GM23338 (cell line): ENCODE measurements around the gene VIPAS39. TPM values are rescaled to one million over a fixed set of nuclear protein-coding genes. Genes with fewer than 3 reads are reported as not detected.

Experiments used
- ATAC-seq: fragments of 200-7000 bp; cut with Tn5 transposase; 3 replicates; pipeline ENCODE4 v1.9.1; 2020
- DNase-seq: peaks from one replicate; pipeline ENCODE4 v3.0.0-alpha.2; 2015; ENCODE audit warnings: low spot score
- H2AFZ ChIP-seq: fragments of 200-600 bp; sonication (generic); 2 replicates; pipeline ENCODE4 v1.8.0; 2016; ENCODE audit warnings: antibody characterized with exemption, mild to moderate bottlenecking, moderate library complexity
- H3F3A ChIP-seq: fragments of 200-600 bp; sonication (generic); replicated peaks from 2 replicates; pipeline ENCODE4 v1.8.0; 2017; ENCODE audit warnings: antibody characterized with exemption, mixed run types, low read depth
- H3K27ac ChIP-seq: fragments of 200-600 bp; sonication (generic); 2 replicates; pipeline ENCODE4 v1.6.1; 2016; ENCODE audit warnings: low read depth
- H3K27me3 ChIP-seq: fragments of 200-600 bp; sonication (generic); 2 replicates; pipeline ENCODE4 v1.8.0; 2016; ENCODE audit warnings: mild to moderate bottlenecking, mixed run types, moderate library complexity; ENCODE audit not compliant: insufficient read depth
- H3K36me3 ChIP-seq: fragments of 200-600 bp; sonication (generic); 2 replicates; pipeline ENCODE4 v1.8.0; 2016; ENCODE audit warnings: mild to moderate bottlenecking; ENCODE audit not compliant: insufficient read depth
- H3K4me1 ChIP-seq: fragments of 200-600 bp; sonication (generic); 2 replicates; pipeline ENCODE4 v1.8.0; 2016; ENCODE audit warnings: mild to moderate bottlenecking, moderate library complexity; ENCODE audit not compliant: insufficient read depth
- H3K4me2 ChIP-seq: fragments of 200-600 bp; sonication (generic); 2 replicates; pipeline ENCODE4 v1.7.1; 2017; ENCODE audit warnings: mixed run types
- H3K4me3 ChIP-seq: fragments of 200-600 bp; sonication (generic); 2 replicates; pipeline ENCODE4 v1.6.1; 2016; ENCODE audit warnings: mixed run types
- H3K79me2 ChIP-seq: fragments of 200-600 bp; sonication (generic); replicated peaks from 2 replicates; pipeline ENCODE4 v1.8.0; 2017; ENCODE audit warnings: mild to moderate bottlenecking; ENCODE audit not compliant: insufficient read depth
- H3K9me2 ChIP-seq: fragments of 200-600 bp; sonication (generic); 2 replicates; pipeline ENCODE4 v1.8.0; 2017; ENCODE audit not compliant: insufficient read depth
- H4K20me1 ChIP-seq: fragments of 200-600 bp; sonication (generic); replicated peaks from 2 replicates; pipeline ENCODE4 v1.8.0; 2017; ENCODE audit warnings: mild to moderate bottlenecking; ENCODE audit not compliant: insufficient read depth
- H3K27ac Mint-ChIP-seq: 2 replicates; pipeline ENCODE4 v1.8.0; 2020; ENCODE audit warnings: inconsistent platforms, mild to moderate bottlenecking, moderate library complexity, mixed read lengths
- H3K27me3 Mint-ChIP-seq: 3 replicates; pipeline ENCODE4 v1.8.0; 2022; ENCODE audit warnings: low read depth, mild to moderate bottlenecking, moderate library complexity, mixed read lengths, inconsistent platforms; ENCODE audit not compliant: insufficient read depth, poor library complexity
- H3K36me3 Mint-ChIP-seq: 3 replicates; pipeline ENCODE4 v1.8.0; 2021; ENCODE audit warnings: low read depth, mild to moderate bottlenecking, inconsistent platforms, moderate library complexity, mixed read lengths
- H3K4me1 Mint-ChIP-seq: 3 replicates; pipeline ENCODE4 v1.8.0; 2020; ENCODE audit warnings: mild to moderate bottlenecking, inconsistent platforms, mixed read lengths
- H3K4me3 Mint-ChIP-seq: 3 replicates; pipeline ENCODE4 v1.8.0; 2021; ENCODE audit warnings: moderate library complexity, mild to moderate bottlenecking, inconsistent platforms, mixed read lengths
- H3K9me3 Mint-ChIP-seq: 3 replicates; pipeline ENCODE4 v1.8.0; 2020; ENCODE audit warnings: moderate library complexity, mild to moderate bottlenecking, inconsistent platforms, mixed read lengths
- CREB1 ChIP-seq: fragments of 250-450 bp; sonication (Bioruptor Pico); IDR thresholded peaks from 2 replicates; pipeline ENCODE4 v1.5.0; 2020; ENCODE audit warnings: low read depth, mild to moderate bottlenecking, moderate library complexity
- EZH2 ChIP-seq: fragments of 200-600 bp; sonication (generic); IDR thresholded peaks from one replicate; pipeline ENCODE4 v1.8.0; 2017; ENCODE audit warnings: antibody characterized with exemption, mild to moderate bottlenecking, low read depth; ENCODE audit not compliant: unreplicated experiment
- EZH2phosphoT487 ChIP-seq: fragments of 200-600 bp; sonication (generic); IDR thresholded peaks from one replicate; pipeline ENCODE4 v1.8.1; 2018; ENCODE audit warnings: antibody characterized with exemption; ENCODE audit not compliant: unreplicated experiment
- JUNB ChIP-seq: IDR thresholded peaks from one replicate; pipeline ENCODE4 v1.6.1; 2016; ENCODE audit warnings: antibody characterized with exemption; ENCODE audit not compliant: unreplicated experiment
- NANOG ChIP-seq: IDR thresholded peaks from 2 replicates; pipeline ENCODE4 v1.6.1; 2016; ENCODE audit warnings: antibody characterized with exemption, borderline replicate concordance
- POLR2AphosphoS5 ChIP-seq: IDR thresholded peaks from 2 replicates; pipeline ENCODE4 v1.6.1; 2016; ENCODE audit warnings: antibody characterized with exemption, low read depth
- STAT1 ChIP-seq: IDR thresholded peaks from one replicate; pipeline ENCODE4 v1.6.1; 2016; ENCODE audit warnings: antibody characterized with exemption; ENCODE audit not compliant: unreplicated experiment
- ZNF114 ChIP-seq: fragments of 250-450 bp; sonication (Bioruptor Pico); IDR thresholded peaks from 2 replicates; pipeline ENCODE4 v1.5.0; 2020; ENCODE audit warnings: mild to moderate bottlenecking, moderate library complexity
- ZNF331 ChIP-seq: fragments of 250-450 bp; sonication (Bioruptor Pico); IDR thresholded peaks from 2 replicates; pipeline ENCODE4 v1.5.0; 2020; ENCODE audit warnings: low read depth, mild to moderate bottlenecking, moderate library complexity
- polyA plus RNA-seq: library from polyadenylated mRNA; unstranded; fragments of >200 nt; fragmentation: Nextera tagmentation; extraction: Ambion mirVana; gene quantifications from 2 replicates; pipeline ENCODE4 v1.2.1, GENCODE V29; 2016
- total RNA-seq: library from RNA; depleted of rRNA; stranded (reverse); fragments of >200 nt; shearing (Covaris generic); gene quantifications from 2 replicates; pipeline ENCODE4 v1.2.3, GENCODE V29; 2014
- TF ChIP-seq, protein P1 (sequence below), 2 experiments: fragments of 200-600 bp in 1 of 2; sonication (generic) in 1 of 2; conservative IDR thresholded peaks; 2 replicates each; pipeline versions ENCODE4 v1.5.1 to v1.6.1; 2016 to 2017; ENCODE audit warnings: antibody characterized with exemption in 2 of 2, low read depth in 2 of 2, mild to moderate bottlenecking in 2 of 2, moderate library complexity in 1 of 2
- TF ChIP-seq, protein P2 (sequence below): IDR thresholded peaks from 2 replicates; pipeline ENCODE4 v1.6.1; 2016; ENCODE audit warnings: antibody characterized with exemption
- TF ChIP-seq, protein P3 (sequence below): fragments of 250-450 bp; sonication (Bioruptor Pico); IDR thresholded peaks from 2 replicates; pipeline ENCODE4 v1.5.0; 2020; ENCODE audit warnings: mild to moderate bottlenecking, moderate library complexity
- TF ChIP-seq, protein P4 (sequence below): IDR thresholded peaks from one replicate; pipeline ENCODE4 v1.6.1; 2018; ENCODE audit warnings: antibody characterized with exemption; ENCODE audit not compliant: unreplicated experiment

VIPAS39 gene
- total and polyA plus RNA-seq, 2 experiments from 2014 or later = 9.4 to 21.8 TPM

DNA sequence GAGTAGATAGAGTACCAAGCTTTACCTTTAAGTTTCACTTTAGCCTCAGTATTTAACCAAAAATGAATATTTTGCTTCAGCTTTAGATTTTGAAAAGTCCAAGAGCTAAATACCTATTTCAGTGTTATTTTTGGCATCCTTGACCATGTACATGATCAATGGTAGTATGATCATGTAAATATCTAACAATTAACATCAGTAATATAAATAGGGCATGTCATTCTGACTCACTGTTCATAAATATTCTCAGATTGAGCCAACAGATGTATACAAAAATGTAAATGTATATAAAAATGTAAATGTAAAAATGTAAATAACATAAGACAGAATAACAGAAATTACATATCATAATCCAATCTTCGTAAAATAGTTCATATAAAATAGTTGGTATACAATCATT is 18.8 kb downstream of the VIPAS39 start:
- Mint-ChIP-seq H3K4me1 (no peaks in the 10 kb centered on the region), H3K4me3 (no peak overlapping the region), H3K27me3 (no peaks in the 10 kb centered on the region), H3K9me3 (no peaks in the 10 kb centered on the region), H3K27ac (no peak overlapping the region), H3K36me3 (peaks cover 42% of the 10 kb centered on the region)
- Histone ChIP-seq H3K4me1 (no peaks in the 10 kb centered on the region), H2AFZ (no peak overlapping the region), H3F3A (no peaks in the 10 kb centered on the region), H3K79me2 (no peaks in the 10 kb centered on the region), H3K27me3 (no peaks in the 10 kb centered on the region), H3K36me3 (peaks cover 6% of the 10 kb centered on the region), H4K20me1 (peaks cover 3% of the 10 kb centered on the region; the same call in 1 of the 2 replicates), H3K4me2 (no peak overlapping the region), H3K9me2 (no peaks in the 10 kb centered on the region), H3K27ac (no peak overlapping the region), H3K4me3 (no peak overlapping the region)
- ATAC-seq (no peak), DNase-seq (no peak)
- TF ChIP-seq EZH2phosphoT487 = no peak
- TF ChIP-seq EZH2 = no peak
- TF ChIP-seq, protein P1, sequence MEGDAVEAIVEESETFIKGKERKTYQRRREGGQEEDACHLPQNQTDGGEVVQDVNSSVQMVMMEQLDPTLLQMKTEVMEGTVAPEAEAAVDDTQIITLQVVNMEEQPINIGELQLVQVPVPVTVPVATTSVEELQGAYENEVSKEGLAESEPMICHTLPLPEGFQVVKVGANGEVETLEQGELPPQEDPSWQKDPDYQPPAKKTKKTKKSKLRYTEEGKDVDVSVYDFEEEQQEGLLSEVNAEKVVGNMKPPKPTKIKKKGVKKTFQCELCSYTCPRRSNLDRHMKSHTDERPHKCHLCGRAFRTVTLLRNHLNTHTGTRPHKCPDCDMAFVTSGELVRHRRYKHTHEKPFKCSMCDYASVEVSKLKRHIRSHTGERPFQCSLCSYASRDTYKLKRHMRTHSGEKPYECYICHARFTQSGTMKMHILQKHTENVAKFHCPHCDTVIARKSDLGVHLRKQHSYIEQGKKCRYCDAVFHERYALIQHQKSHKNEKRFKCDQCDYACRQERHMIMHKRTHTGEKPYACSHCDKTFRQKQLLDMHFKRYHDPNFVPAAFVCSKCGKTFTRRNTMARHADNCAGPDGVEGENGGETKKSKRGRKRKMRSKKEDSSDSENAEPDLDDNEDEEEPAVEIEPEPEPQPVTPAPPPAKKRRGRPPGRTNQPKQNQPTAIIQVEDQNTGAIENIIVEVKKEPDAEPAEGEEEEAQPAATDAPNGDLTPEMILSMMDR (conservative IDR thresholded peaks at IDR 0.05; ENCODE audit: low read depth in 2 of 2) = no peak
- TF ChIP-seq ZNF114 (CRISPR knock-in tag) = no peak
- TF ChIP-seq, protein P2, sequence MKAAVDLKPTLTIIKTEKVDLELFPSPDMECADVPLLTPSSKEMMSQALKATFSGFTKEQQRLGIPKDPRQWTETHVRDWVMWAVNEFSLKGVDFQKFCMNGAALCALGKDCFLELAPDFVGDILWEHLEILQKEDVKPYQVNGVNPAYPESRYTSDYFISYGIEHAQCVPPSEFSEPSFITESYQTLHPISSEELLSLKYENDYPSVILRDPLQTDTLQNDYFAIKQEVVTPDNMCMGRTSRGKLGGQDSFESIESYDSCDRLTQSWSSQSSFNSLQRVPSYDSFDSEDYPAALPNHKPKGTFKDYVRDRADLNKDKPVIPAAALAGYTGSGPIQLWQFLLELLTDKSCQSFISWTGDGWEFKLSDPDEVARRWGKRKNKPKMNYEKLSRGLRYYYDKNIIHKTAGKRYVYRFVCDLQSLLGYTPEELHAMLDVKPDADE = no peak
- no peak for TF ChIP-seq STAT1
- TF ChIP-seq ZNF331 (CRISPR knock-in tag) = no peak
- TF ChIP-seq, protein P3, sequence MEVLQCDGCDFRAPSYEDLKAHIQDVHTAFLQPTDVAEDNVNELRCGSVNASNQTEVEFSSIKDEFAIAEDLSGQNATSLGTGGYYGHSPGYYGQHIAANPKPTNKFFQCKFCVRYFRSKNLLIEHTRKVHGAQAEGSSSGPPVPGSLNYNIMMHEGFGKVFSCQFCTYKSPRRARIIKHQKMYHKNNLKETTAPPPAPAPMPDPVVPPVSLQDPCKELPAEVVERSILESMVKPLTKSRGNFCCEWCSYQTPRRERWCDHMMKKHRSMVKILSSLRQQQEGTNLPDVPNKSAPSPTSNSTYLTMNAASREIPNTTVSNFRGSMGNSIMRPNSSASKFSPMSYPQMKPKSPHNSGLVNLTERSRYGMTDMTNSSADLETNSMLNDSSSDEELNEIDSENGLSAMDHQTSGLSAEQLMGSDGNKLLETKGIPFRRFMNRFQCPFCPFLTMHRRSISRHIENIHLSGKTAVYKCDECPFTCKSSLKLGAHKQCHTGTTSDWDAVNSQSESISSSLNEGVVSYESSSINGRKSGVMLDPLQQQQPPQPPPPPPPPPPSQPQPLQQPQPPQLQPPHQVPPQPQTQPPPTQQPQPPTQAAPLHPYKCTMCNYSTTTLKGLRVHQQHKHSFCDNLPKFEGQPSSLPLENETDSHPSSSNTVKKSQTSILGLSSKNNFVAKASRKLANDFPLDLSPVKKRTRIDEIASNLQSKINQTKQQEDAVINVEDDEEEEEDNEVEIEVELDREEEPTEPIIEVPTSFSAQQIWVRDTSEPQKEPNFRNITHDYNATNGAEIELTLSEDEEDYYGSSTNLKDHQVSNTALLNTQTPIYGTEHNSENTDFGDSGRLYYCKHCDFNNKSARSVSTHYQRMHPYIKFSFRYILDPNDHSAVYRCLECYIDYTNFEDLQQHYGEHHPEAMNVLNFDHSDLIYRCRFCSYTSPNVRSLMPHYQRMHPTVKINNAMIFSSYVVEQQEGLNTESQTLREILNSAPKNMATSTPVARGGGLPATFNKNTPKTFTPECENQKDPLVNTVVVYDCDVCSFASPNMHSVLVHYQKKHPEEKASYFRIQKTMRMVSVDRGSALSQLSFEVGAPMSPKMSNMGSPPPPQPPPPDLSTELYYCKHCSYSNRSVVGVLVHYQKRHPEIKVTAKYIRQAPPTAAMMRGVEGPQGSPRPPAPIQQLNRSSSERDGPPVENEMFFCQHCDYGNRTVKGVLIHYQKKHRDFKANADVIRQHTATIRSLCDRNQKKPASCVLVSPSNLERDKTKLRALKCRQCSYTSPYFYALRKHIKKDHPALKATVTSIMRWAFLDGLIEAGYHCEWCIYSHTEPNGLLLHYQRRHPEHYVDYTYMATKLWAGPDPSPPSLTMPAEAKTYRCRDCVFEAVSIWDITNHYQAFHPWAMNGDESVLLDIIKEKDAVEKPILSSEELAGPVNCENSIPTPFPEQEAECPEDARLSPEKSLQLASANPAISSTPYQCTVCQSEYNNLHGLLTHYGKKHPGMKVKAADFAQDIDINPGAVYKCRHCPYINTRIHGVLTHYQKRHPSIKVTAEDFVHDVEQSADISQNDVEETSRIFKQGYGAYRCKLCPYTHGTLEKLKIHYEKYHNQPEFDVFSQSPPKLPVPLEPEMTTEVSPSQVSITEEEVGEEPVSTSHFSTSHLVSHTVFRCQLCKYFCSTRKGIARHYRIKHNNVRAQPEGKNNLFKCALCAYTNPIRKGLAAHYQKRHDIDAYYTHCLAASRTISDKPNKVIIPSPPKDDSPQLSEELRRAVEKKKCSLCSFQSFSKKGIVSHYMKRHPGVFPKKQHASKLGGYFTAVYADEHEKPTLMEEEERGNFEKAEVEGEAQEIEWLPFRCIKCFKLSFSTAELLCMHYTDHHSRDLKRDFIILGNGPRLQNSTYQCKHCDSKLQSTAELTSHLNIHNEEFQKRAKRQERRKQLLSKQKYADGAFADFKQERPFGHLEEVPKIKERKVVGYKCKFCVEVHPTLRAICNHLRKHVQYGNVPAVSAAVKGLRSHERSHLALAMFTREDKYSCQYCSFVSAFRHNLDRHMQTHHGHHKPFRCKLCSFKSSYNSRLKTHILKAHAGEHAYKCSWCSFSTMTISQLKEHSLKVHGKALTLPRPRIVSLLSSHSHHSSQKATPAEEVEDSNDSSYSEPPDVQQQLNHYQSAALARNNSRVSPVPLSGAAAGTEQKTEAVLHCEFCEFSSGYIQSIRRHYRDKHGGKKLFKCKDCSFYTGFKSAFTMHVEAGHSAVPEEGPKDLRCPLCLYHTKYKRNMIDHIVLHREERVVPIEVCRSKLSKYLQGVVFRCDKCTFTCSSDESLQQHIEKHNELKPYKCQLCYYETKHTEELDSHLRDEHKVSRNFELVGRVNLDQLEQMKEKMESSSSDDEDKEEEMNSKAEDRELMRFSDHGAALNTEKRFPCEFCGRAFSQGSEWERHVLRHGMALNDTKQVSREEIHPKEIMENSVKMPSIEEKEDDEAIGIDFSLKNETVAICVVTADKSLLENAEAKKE (CRISPR knock-in tag) = no peak
- TF ChIP-seq POLR2AphosphoS5 = no peak
- TF ChIP-seq, protein P4, sequence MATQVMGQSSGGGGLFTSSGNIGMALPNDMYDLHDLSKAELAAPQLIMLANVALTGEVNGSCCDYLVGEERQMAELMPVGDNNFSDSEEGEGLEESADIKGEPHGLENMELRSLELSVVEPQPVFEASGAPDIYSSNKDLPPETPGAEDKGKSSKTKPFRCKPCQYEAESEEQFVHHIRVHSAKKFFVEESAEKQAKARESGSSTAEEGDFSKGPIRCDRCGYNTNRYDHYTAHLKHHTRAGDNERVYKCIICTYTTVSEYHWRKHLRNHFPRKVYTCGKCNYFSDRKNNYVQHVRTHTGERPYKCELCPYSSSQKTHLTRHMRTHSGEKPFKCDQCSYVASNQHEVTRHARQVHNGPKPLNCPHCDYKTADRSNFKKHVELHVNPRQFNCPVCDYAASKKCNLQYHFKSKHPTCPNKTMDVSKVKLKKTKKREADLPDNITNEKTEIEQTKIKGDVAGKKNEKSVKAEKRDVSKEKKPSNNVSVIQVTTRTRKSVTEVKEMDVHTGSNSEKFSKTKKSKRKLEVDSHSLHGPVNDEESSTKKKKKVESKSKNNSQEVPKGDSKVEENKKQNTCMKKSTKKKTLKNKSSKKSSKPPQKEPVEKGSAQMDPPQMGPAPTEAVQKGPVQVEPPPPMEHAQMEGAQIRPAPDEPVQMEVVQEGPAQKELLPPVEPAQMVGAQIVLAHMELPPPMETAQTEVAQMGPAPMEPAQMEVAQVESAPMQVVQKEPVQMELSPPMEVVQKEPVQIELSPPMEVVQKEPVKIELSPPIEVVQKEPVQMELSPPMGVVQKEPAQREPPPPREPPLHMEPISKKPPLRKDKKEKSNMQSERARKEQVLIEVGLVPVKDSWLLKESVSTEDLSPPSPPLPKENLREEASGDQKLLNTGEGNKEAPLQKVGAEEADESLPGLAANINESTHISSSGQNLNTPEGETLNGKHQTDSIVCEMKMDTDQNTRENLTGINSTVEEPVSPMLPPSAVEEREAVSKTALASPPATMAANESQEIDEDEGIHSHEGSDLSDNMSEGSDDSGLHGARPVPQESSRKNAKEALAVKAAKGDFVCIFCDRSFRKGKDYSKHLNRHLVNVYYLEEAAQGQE = no peak
- TF ChIP-seq NANOG = no peak
- no peak for TF ChIP-seq JUNB
- no peak for TF ChIP-seq CREB1 (CRISPR knock-in tag)
